GM12878 (cell line): ENCODE measurements around the gene LAD1. TPM values are rescaled to one million over a fixed set of nuclear protein-coding genes. Genes with fewer than 3 reads are reported as not detected.

Source experiments
- ATAC-seq: fragments of 200-7000 bp; cut with Tn5 transposase; 3 replicates; pipeline ENCODE4 v1.9.1; 2020; ENCODE audit warnings: mild to moderate bottlenecking, moderate library complexity
- BruUV-seq: library from RNA; stranded (reverse); fragments of 400-500 nt; replicated peaks from 2 replicates; lab custom pipeline; 2021; lab: Mats Ljungman, UMichigan
- CTCF ChIA-PET: fragments of 300-600 bp; sonication (Branson Sonifier 250); formaldehyde crosslinking; extraction: SDS; loops from one replicate; lab custom pipeline; 2021; ENCODE audit warnings: inconsistent platforms; lab: Yijun Ruan, JAX
- POLR2A ChIA-PET: fragments of 350-600 bp; formaldehyde crosslinking; extraction: SDS; loops from one replicate; lab custom pipeline; 2021; ENCODE audit warnings: inconsistent platforms; lab: Charles Lee
- RAD21 ChIA-PET: fragments of 300-600 bp; sonication (Branson Sonifier 250); formaldehyde crosslinking; loops from one replicate; lab custom pipeline; 2023; ENCODE audit warnings: antibody characterized with exemption; ENCODE audit not compliant: unreplicated experiment; lab: Charles Lee
- SMC1A ChIA-PET: fragments of 300-600 bp; sonication (Branson Sonifier 250); formaldehyde crosslinking; loops from one replicate; lab custom pipeline; 2023; ENCODE audit not compliant: unreplicated experiment, uncharacterized antibody; lab: Charles Lee
- DNase-seq: peaks from one replicate; pipeline ENCODE4 v3.0.0-alpha.2; 2011; ENCODE audit warnings: low read depth, low spot score
- FAIRE-seq: peaks from 3 replicates; lab custom pipeline; 2011; peaks lifted over from hg19 to GRCh38; lab: Jason Lieb, UNC
- H2AFZ ChIP-seq: 2 replicates; pipeline ENCODE4 v1.6.0; 2011; ENCODE audit warnings: low read depth, low read length, control low read depth; ENCODE audit not compliant: control insufficient read depth
- H3K27ac ChIP-seq: 2 replicates; pipeline ENCODE4 v1.5.1; 2011; ENCODE audit warnings: control low read depth; ENCODE audit not compliant: control insufficient read depth, insufficient read depth
- H3K27me3 ChIP-seq, 2 experiments: replicated peaks in 1 of 2; 2 replicates each; pipeline versions ENCODE4 v1.6.0 to v1.6.1; 2011; ENCODE audit warnings: low read length in 1 of 2; ENCODE audit not compliant: control insufficient read depth in 2 of 2, insufficient read depth in 2 of 2
- H3K36me3 ChIP-seq, 2 experiments: 2 replicates each; pipeline ENCODE4 v1.5.1; 2011; ENCODE audit warnings: low read length in 1 of 2; ENCODE audit not compliant: control insufficient read depth in 2 of 2, insufficient read depth in 2 of 2
- H3K4me1 ChIP-seq: 2 replicates; pipeline ENCODE4 v1.6.1; 2011; ENCODE audit warnings: mild to moderate bottlenecking, low read length, moderate library complexity, mixed read lengths; ENCODE audit not compliant: control insufficient read depth, insufficient read depth
- H3K4me2 ChIP-seq: 2 replicates; pipeline ENCODE4 v1.6.0; 2011; ENCODE audit warnings: control low read depth; ENCODE audit not compliant: control insufficient read depth, insufficient read depth
- H3K4me3 ChIP-seq: fragments of 200-600 bp; sonication (generic); 2 replicates; pipeline ENCODE4 v1.5.1; 2016
- H3K79me2 ChIP-seq: 2 replicates; pipeline ENCODE4 v1.6.0; 2011; ENCODE audit warnings: low read length; ENCODE audit not compliant: control insufficient read depth, insufficient read depth
- H3K9ac ChIP-seq: 2 replicates; pipeline ENCODE4 v1.8.0; 2011; ENCODE audit warnings: low read length, control low read depth, mixed read lengths; ENCODE audit not compliant: control insufficient read depth, insufficient read depth
- H3K9me3 ChIP-seq: replicated peaks from 3 replicates; pipeline ENCODE4 v1.5.1; 2011; ENCODE audit warnings: mild to moderate bottlenecking, low read length; ENCODE audit not compliant: control insufficient read depth, insufficient read depth
- H4K20me1 ChIP-seq: 2 replicates; pipeline ENCODE4 v1.6.0; 2011; ENCODE audit not compliant: control insufficient read depth, insufficient read depth
- BACH1 ChIP-seq: fragments of 450-650 bp; IDR thresholded peaks from 2 replicates; pipeline ENCODE4 v1.6.1; 2017; ENCODE audit warnings: mild to moderate bottlenecking, borderline replicate concordance
- CBX5 ChIP-seq: sonication (generic); IDR thresholded peaks from 2 replicates; pipeline ENCODE4 v1.6.1; 2016; ENCODE audit warnings: low read depth, moderate library complexity, mild to moderate bottlenecking, inconsistent platforms
- GATAD2B ChIP-seq: fragments of 450-650 bp; conservative IDR thresholded peaks from 2 replicates; pipeline ENCODE4 v1.6.1; 2017; ENCODE audit warnings: low read depth, mild to moderate bottlenecking, moderate library complexity
- HCFC1 ChIP-seq: fragments of 150-350 bp; IDR thresholded peaks from 2 replicates; pipeline ENCODE4 v1.6.1; 2014; ENCODE audit warnings: low read length
- HDAC2 ChIP-seq: fragments of 200-600 bp; sonication (generic); IDR thresholded peaks from 2 replicates; pipeline ENCODE4 v1.6.1; 2017
- MYB ChIP-seq: fragments of 150-350 bp; IDR thresholded peaks from 2 replicates; pipeline ENCODE4 v1.6.1; 2014; ENCODE audit warnings: mild to moderate bottlenecking, low read depth, low read length, borderline replicate concordance
- NBN ChIP-seq: fragments of 450-650 bp; IDR thresholded peaks from 2 replicates; pipeline ENCODE4 v1.6.1; 2016
- PAX5 ChIP-seq: IDR thresholded peaks from 2 replicates; pipeline ENCODE4 v1.6.1; 2011; ENCODE audit warnings: low read depth, low read length, borderline replicate concordance
- TCF7 ChIP-seq: IDR thresholded peaks from 2 replicates; pipeline ENCODE4 v1.6.1; 2014; ENCODE audit warnings: antibody characterized with exemption, borderline replicate concordance
- ZNF207 ChIP-seq: fragments of 450-650 bp; IDR thresholded peaks from 2 replicates; pipeline ENCODE4 v1.6.1; 2014; ENCODE audit warnings: antibody characterized with exemption, mild to moderate bottlenecking, borderline replicate concordance
- WGBS: methylation state at CpG from one replicate; pipeline ENCODE4 v1.1.6; 2016; ENCODE audit warnings: low lambda C conversion rate; ENCODE audit not compliant: insufficient replicate concordance, insufficient coverage; ENCODE audit errors: missing lambda C conversion rate; 5-methylcytosine and 5-hydroxymethylcytosine counted together
- in situ Hi-C: fragments of 300-500 bp; cut with MboI; formaldehyde crosslinking; loops from 9 replicates; pipeline ENCODE4 v1.14.3; 2018; ENCODE audit warnings: mixed read lengths
- intact Hi-C: fragments of 100-400 bp; cut with micrococcal nuclease; formaldehyde crosslinking; loops from one replicate; pipeline ENCODE4 v1.14.2; 2022; ENCODE audit not compliant: unreplicated experiment
- polyA plus RNA-seq, 11 experiments: library from polyadenylated mRNA; depleted of rRNA in 4 of 11; unstranded in 6 of 11; stranded (reverse) in 5 of 11; fragments of >200 nt; fragmentation: Nextera tagmentation in 4 of 11; fragmentation: Illumina TruSeq in 1 of 11; extraction: Ambion mirVana in 4 of 11; extraction: Trizol in 1 of 11; gene quantifications; 1 replicate in 1 of 11; 2 replicates in 10 of 11; pipeline versions ENCODE4 v1.2.1 to v1.2.3, GENCODE V29; 2011 to 2016; ENCODE audit warnings: inconsistent platforms in 2 of 11, missing spikeins in 2 of 11, low read depth in 1 of 11
- total RNA-seq, 4 experiments: library from RNA; depleted of rRNA in 3 of 4; stranded (reverse); fragments of >200 nt in 3 of 4; fragmentation: Illumina TruSeq in 1 of 4; extraction: Trizol in 1 of 4; gene quantifications; 2 replicates each; pipeline versions ENCODE4 v1.2.1 to v1.2.3, GENCODE V29; 2013 to 2021
- TF ChIP-seq, protein P1 (sequence below): fragments of 150-350 bp; IDR thresholded peaks from 2 replicates; pipeline ENCODE4 v1.6.1; 2016; ENCODE audit warnings: low read depth, low read length

LAD1 gene
- total and polyA plus RNA-seq, 10 of the 15 experiments (the other 5 are each of a cell fraction or from before 2014, with no cell fraction given), result 0.05 to 0.48 (median 0.32) TPM; not detected in 3

DNA sequence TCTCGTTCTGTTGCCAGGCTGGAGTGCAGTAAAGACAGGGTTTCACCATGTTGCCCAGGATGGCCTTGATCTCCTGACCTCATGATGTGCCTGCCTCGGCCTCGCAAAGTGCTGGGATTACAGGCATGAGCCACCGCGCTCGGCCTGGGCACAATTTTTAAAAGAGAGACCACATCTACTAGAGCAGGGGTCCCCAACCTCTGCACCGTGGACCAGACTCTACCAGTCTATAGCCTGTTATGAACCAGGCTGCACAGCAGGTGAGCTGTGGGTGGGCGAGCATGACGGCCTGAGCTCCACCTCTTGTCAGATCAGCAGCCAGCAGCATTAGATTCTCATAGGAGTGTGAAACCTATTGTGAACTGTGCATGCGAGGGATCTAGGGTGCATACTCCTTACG lies 42.4 kb downstream of the LAD1 start:
- CTCF ChIA-PET, result no interaction called here
- RAD21 ChIA-PET, result no interaction called here
- ATAC-seq (no peak), DNase-seq (no peak), FAIRE-seq (no peak)
- 34% methylated on average over 11 of the region's 11 CpGs for WGBS
- no peaks in the 10 kb centered on the region for H3K9me3 ChIP-seq
- no peaks in the 10 kb centered on the region for H3K36me3 ChIP-seq
- in situ Hi-C loops (no loop called here), intact Hi-C loops (no loop called here)
- SMC1A ChIA-PET, result no interaction called here
- POLR2A ChIA-PET, result no interaction called here
- no peaks in the 10 kb centered on the region for H4K20me1 ChIP-seq
- no peak overlapping the region for H3K4me2 ChIP-seq
- peaks cover 0 to 4% of the 10 kb centered on the region in 2 experiments; a peak in 2 of 4 replicates for H3K27me3 ChIP-seq
- H3K79me2 ChIP-seq, result no peaks in the 10 kb centered on the region
- no peak overlapping the region for H3K27ac ChIP-seq
- no TSS peak for BruUV-seq
- TF ChIP-seq ZNF207, result no peak
- no peak for TF ChIP-seq GATAD2B
- TF ChIP-seq HDAC2, result no peak
- TF ChIP-seq PAX5, result no peak
- TF ChIP-seq TCF7, result no peak
- no peak for TF ChIP-seq NBN
- TF ChIP-seq MYB, result no peak
- TF ChIP-seq, protein P1, sequence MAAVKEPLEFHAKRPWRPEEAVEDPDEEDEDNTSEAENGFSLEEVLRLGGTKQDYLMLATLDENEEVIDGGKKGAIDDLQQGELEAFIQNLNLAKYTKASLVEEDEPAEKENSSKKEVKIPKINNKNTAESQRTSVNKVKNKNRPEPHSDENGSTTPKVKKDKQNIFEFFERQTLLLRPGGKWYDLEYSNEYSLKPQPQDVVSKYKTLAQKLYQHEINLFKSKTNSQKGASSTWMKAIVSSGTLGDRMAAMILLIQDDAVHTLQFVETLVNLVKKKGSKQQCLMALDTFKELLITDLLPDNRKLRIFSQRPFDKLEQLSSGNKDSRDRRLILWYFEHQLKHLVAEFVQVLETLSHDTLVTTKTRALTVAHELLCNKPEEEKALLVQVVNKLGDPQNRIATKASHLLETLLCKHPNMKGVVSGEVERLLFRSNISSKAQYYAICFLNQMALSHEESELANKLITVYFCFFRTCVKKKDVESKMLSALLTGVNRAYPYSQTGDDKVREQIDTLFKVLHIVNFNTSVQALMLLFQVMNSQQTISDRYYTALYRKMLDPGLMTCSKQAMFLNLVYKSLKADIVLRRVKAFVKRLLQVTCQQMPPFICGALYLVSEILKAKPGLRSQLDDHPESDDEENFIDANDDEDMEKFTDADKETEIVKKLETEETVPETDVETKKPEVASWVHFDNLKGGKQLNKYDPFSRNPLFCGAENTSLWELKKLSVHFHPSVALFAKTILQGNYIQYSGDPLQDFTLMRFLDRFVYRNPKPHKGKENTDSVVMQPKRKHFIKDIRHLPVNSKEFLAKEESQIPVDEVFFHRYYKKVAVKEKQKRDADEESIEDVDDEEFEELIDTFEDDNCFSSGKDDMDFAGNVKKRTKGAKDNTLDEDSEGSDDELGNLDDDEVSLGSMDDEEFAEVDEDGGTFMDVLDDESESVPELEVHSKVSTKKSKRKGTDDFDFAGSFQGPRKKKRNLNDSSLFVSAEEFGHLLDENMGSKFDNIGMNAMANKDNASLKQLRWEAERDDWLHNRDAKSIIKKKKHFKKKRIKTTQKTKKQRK, result no peak
- TF ChIP-seq CBX5, result no peak
- no peak for TF ChIP-seq BACH1
- TF ChIP-seq HCFC1, result no peak
- no peak overlapping the region for H2AFZ ChIP-seq
- no peak overlapping the region for H3K9ac ChIP-seq
- no peaks in the 10 kb centered on the region for H3K4me1 ChIP-seq
- H3K4me3 ChIP-seq, result no peak overlapping the region
